K562 (cell line): ENCODE measurements around the gene IGF2BP3. TPM values are rescaled to one million over a fixed set of nuclear protein-coding genes. Genes with fewer than 3 reads are reported as not detected.
A peak's percentile ranks its signal among the peaks of the same experiment; 100 is the strongest.

Experiments used
- CTBP1 ChIP-seq: fragments of 450-650 bp; IDR thresholded peaks from 2 replicates; pipeline ENCODE4 v1.6.1; 2016; ENCODE audit warnings: borderline replicate concordance
- ETV1 ChIP-seq: fragments of 450-650 bp; conservative IDR thresholded peaks from 2 replicates; pipeline ENCODE4 v1.6.1; 2016; ENCODE audit warnings: missing genetic modification characterization, control low read depth, low read depth, missing compliant biosample characterization
- HEY1 ChIP-seq: fragments of 250-450 bp; sonication (Bioruptor Pico); IDR thresholded peaks from 2 replicates; pipeline ENCODE4 v1.5.0; 2020; ENCODE audit warnings: mild to moderate bottlenecking, moderate library complexity, borderline replicate concordance
- MAZ ChIP-seq, 2 experiments: fragments of 450-650 bp in 1 of 2; sonication (generic) in 1 of 2; formaldehyde crosslinking; IDR thresholded peaks in 1 of 2; conservative IDR thresholded peaks in 1 of 2; 2 replicates each; pipeline versions ENCODE4 v1.4.0 to v1.5.0; 2020; ENCODE audit warnings: mild to moderate bottlenecking in 1 of 2, missing genetic modification reagents in 1 of 2
- TFAM ChIP-seq: fragments of 250-450 bp; sonication (Bioruptor Pico); conservative IDR thresholded peaks from 2 replicates; pipeline ENCODE4 v1.5.0; 2021; ENCODE audit warnings: mild to moderate bottlenecking, moderate library complexity
- ZFP1 ChIP-seq: fragments of 450-650 bp; formaldehyde crosslinking; IDR thresholded peaks from 2 replicates; pipeline ENCODE4 v1.4.0; 2020; ENCODE audit warnings: mild to moderate bottlenecking, mixed read lengths
- ZNF79 ChIP-seq: fragments of 250-450 bp; sonication (Bioruptor Pico); IDR thresholded peaks from 2 replicates; pipeline ENCODE4 v1.4.0; 2020; ENCODE audit warnings: low read depth, mild to moderate bottlenecking, moderate library complexity
- polyA plus RNA-seq, 8 experiments: library from polyadenylated mRNA; depleted of rRNA in 4 of 8; stranded (reverse) in 5 of 8; unstranded in 3 of 8; fragments of >200 nt; fragmentation: Nextera tagmentation in 2 of 8; fragmentation: Illumina TruSeq in 1 of 8; extraction: Ambion mirVana in 2 of 8; extraction: Trizol in 1 of 8; gene quantifications; 2 replicates each; pipeline versions ENCODE4 v1.2.1 to v1.2.3, GENCODE V29; 2011 to 2014; ENCODE audit warnings: inconsistent platforms in 1 of 8, missing spikeins in 1 of 8
- total RNA-seq, 7 experiments: library from RNA; depleted of rRNA in 6 of 7; stranded (reverse); fragments of >200 nt in 6 of 7; fragmentation: Illumina TruSeq in 2 of 7; extraction: Trizol in 2 of 7; gene quantifications; 2 replicates each; pipeline versions ENCODE4 v1.2.1 to v1.2.3, GENCODE V29; 2011 to 2021; ENCODE audit warnings: low replicate concordance in 1 of 7
- TF ChIP-seq, protein P1 (sequence below): fragments of 200-800 bp; sonication (Bioruptor generic); IDR thresholded peaks from 2 replicates; pipeline ENCODE4 v1.6.1; 2016; ENCODE audit warnings: missing genetic modification characterization, missing compliant biosample characterization
- TF ChIP-seq, protein P2 (sequence below): fragments of 450-650 bp; IDR thresholded peaks from 2 replicates; pipeline ENCODE4 v1.6.1; 2016; ENCODE audit warnings: antibody characterized with exemption
- TF ChIP-seq, protein P3 (sequence below): sonication (generic); formaldehyde crosslinking; IDR thresholded peaks from 2 replicates; pipeline ENCODE4 v1.4.0; 2020; ENCODE audit warnings: mild to moderate bottlenecking, missing genetic modification reagents
- TF ChIP-seq, protein P4 (sequence below): IDR thresholded peaks from 2 replicates; pipeline ENCODE4 v1.6.1; 2016; ENCODE audit warnings: missing genetic modification characterization, missing compliant biosample characterization
- TF ChIP-seq, protein P5 (sequence below): fragments of 250-450 bp; sonication (Bioruptor Pico); IDR thresholded peaks from 2 replicates; pipeline ENCODE4 v1.8.0; 2021; ENCODE audit warnings: borderline replicate concordance, mild to moderate bottlenecking, moderate library complexity; ENCODE audit not compliant: poor library complexity, severe bottlenecking

The IGF2BP3 gene
- total and polyA plus RNA-seq, 9 of the 15 experiments (the other 6 are each of a cell fraction or from before 2014, with no cell fraction given): 8.4 to 88.1 (median 61.2) TPM

DNA sequence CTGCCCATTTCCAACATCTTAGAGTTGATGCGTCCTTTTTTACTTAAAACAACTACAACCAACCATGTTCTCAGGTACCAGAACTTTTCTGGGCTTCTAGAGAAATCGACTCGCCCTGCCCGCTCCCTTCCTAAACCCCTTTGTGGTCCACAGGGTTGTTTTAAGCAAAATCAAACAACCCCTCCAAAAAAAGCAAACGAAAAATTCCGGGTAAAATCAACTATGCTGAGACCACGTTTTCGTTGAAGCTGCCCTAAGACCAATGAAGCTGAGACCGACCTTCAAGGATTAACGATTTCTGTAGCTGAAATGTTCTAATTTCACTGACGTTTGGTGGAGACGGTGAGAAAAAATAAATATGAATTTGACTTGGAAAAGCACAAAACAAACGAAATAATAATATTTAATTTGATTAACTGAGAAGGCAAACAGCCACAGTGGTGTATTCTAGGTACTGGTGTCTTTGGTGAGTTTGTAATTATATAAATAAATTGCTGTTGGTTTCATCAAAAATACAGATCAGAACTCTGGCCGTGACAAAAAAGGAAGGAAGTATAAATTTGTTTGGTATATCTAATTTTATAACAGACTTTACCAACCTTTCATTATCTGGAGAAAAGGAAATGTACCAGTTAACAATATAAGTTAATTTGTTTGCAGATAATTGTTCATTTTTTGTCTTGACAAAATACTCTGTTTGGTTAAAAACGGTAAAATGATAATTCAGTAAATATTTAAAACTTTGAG, 4.7 kb upstream of the IGF2BP3 start (continued):
- TF ChIP-seq HEY1 (CRISPR knock-in tag) (no peak), MAZ (CRISPR knock-in tag; conservative IDR thresholded peaks at IDR 0.05 in 1 of 2, IDR thresholded peaks at IDR 0.05 in 1 of 2) (no peak), TFAM (CRISPR knock-in tag) (no peak), ETV1 (tag) (0 out of 2 replicates have a peak, but pooled peaks have one; percentile 49), CTBP1 (no peak), ZFP1 (CRISPR knock-in tag) (no peak), ZNF79 (CRISPR knock-in tag) (no peak)
- TF ChIP-seq, protein P1, sequence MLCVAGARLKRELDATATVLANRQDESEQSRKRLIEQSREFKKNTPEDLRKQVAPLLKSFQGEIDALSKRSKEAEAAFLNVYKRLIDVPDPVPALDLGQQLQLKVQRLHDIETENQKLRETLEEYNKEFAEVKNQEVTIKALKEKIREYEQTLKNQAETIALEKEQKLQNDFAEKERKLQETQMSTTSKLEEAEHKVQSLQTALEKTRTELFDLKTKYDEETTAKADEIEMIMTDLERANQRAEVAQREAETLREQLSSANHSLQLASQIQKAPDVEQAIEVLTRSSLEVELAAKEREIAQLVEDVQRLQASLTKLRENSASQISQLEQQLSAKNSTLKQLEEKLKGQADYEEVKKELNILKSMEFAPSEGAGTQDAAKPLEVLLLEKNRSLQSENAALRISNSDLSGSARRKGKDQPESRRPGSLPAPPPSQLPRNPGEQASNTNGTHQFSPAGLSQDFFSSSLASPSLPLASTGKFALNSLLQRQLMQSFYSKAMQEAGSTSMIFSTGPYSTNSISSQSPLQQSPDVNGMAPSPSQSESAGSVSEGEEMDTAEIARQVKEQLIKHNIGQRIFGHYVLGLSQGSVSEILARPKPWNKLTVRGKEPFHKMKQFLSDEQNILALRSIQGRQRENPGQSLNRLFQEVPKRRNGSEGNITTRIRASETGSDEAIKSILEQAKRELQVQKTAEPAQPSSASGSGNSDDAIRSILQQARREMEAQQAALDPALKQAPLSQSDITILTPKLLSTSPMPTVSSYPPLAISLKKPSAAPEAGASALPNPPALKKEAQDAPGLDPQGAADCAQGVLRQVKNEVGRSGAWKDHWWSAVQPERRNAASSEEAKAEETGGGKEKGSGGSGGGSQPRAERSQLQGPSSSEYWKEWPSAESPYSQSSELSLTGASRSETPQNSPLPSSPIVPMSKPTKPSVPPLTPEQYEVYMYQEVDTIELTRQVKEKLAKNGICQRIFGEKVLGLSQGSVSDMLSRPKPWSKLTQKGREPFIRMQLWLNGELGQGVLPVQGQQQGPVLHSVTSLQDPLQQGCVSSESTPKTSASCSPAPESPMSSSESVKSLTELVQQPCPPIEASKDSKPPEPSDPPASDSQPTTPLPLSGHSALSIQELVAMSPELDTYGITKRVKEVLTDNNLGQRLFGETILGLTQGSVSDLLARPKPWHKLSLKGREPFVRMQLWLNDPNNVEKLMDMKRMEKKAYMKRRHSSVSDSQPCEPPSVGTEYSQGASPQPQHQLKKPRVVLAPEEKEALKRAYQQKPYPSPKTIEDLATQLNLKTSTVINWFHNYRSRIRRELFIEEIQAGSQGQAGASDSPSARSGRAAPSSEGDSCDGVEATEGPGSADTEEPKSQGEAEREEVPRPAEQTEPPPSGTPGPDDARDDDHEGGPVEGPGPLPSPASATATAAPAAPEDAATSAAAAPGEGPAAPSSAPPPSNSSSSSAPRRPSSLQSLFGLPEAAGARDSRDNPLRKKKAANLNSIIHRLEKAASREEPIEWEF (CRISPR knock-in tag): no peak; the same call in 1 of the 2 replicates
- TF ChIP-seq, protein P2, sequence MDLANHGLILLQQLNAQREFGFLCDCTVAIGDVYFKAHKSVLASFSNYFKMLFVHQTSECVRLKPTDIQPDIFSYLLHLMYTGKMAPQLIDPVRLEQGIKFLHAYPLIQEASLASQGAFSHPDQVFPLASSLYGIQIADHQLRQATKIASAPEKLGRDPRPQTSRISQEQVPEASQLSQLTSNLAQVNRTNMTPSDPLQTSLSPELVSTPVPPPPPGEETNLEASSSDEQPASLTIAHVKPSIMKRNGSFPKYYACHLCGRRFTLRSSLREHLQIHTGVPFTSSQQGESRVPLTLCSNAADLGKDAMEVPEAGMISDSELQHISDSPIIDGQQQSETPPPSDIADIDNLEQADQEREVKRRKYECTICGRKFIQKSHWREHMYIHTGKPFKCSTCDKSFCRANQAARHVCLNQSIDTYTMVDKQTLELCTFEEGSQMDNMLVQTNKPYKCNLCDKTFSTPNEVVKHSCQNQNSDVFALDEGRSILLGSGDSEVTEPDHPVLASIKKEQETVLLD: no peak
- TF ChIP-seq, protein P3, sequence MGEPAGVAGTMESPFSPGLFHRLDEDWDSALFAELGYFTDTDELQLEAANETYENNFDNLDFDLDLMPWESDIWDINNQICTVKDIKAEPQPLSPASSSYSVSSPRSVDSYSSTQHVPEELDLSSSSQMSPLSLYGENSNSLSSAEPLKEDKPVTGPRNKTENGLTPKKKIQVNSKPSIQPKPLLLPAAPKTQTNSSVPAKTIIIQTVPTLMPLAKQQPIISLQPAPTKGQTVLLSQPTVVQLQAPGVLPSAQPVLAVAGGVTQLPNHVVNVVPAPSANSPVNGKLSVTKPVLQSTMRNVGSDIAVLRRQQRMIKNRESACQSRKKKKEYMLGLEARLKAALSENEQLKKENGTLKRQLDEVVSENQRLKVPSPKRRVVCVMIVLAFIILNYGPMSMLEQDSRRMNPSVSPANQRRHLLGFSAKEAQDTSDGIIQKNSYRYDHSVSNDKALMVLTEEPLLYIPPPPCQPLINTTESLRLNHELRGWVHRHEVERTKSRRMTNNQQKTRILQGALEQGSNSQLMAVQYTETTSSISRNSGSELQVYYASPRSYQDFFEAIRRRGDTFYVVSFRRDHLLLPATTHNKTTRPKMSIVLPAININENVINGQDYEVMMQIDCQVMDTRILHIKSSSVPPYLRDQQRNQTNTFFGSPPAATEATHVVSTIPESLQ (CRISPR knock-in tag): 0 out of 2 replicates have a peak, but pooled peaks have one; percentile 65
- TF ChIP-seq, protein P4, sequence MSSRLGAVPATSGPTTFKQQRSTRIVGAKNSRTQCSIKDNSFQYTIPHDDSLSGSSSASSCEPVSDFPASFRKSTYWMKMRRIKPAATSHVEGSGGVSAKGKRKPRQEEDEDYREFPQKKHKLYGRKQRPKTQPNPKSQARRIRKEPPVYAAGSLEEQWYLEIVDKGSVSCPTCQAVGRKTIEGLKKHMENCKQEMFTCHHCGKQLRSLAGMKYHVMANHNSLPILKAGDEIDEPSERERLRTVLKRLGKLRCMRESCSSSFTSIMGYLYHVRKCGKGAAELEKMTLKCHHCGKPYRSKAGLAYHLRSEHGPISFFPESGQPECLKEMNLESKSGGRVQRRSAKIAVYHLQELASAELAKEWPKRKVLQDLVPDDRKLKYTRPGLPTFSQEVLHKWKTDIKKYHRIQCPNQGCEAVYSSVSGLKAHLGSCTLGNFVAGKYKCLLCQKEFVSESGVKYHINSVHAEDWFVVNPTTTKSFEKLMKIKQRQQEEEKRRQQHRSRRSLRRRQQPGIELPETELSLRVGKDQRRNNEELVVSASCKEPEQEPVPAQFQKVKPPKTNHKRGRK: no peak
- TF ChIP-seq, protein P5, sequence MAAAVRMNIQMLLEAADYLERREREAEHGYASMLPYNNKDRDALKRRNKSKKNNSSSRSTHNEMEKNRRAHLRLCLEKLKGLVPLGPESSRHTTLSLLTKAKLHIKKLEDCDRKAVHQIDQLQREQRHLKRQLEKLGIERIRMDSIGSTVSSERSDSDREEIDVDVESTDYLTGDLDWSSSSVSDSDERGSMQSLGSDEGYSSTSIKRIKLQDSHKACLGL (CRISPR knock-in tag): no peak
